NCI-H187 (cell line): ENCODE data around the gene GPR183.
"Not testable (repeated sequence)": the region's sequence is repeated elsewhere in the genome, so short reads cannot be mapped to it uniquely, and the experiment has no call there.

Source experiments
- DNase-seq, 2 experiments: peaks; one replicate each; lab custom pipeline; 2025; lab: John Stamatoyannopoulos, UW

The GPR183 gene

DNA sequence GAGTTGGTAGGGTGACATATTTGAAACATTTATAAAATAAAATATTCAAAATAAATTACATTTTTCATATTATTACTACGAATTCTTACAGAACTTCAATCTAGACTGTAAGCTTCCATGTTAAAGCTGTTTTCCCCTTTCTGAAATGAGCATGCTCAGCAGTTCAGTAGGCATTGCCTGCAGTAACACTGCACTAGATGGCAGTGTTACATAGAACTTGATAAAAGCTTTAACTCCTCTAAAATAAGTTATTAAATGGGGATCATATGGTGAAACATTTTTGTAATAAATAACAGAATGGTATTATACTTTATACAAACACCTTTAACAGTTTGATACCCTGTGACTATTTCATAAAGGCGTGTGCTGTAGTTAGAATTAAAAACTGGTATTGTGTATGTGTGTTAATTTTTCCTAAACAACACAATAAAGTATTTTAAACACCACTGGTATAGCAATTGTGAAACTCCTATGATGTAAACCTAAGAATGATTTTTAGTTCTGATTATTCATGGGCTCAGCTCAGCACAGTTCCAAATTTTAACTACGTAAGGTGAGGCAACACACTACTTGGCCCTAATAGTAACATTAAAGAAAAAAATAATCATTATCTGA lies 37.5 kb downstream of the GPR183 start:
- DNase-seq, result no peak

DNA sequence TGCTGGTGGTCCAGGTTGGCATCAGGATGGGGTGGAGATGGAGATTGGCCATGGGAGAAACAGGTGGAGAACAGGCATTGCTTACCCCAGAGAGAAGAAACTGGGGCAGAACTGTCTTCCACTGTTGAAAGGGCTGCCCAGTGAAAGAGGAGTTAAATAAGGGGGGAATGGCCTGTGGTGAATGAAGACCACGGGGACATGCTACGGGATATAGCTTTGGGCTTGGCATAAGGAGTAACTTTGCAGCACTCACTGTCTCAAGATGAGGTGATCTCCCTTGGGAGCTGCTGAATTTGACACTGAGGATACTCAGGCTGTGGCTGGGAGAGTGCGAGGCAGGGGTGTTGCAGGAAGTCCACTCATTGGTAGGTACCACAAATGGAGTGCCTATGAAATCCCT lies 38.4 kb downstream of the GPR183 start:
- no peak for DNase-seq

DNA sequence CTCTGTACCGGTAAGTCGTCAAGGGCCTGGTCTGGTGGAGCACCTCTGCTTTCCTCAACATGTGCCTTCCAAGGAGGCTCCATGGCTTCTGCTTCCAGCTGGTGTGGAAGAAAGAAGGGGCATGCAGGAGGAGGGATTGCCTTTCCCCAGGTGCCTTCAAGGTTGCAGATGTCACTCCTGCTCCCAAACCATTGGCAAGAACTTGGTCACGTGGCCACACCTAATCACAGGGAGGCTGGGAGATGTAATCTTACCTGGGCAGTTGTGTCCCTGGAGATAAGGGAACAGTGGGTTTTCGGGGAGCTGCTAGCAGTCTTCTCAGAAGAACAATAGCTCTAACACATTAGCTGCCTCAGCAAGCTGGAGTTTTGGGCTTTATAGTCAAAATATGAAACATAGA lies 39.3 kb downstream of the GPR183 start:
- no peak for DNase-seq

DNA sequence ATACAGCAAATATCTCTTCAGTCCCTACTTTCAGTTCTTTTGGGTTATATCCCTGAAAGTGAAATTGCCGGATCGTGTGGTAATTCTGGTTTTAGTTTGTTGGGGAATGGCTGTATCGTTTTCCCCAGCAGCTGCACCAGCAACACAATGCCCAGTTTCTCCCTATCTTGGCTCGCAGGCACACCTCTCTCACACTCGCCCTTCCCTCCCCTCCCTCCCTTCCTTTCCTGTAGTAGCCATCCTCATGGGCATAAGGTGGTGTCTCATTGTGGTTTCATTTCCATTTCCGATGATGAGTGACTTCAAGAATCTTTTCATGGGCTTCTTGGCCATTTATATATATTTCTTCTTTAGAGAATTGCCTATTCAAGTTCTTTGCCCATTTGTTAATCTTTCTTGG lies 40.4 kb downstream of the GPR183 start:
- DNase-seq, result no peak

DNA sequence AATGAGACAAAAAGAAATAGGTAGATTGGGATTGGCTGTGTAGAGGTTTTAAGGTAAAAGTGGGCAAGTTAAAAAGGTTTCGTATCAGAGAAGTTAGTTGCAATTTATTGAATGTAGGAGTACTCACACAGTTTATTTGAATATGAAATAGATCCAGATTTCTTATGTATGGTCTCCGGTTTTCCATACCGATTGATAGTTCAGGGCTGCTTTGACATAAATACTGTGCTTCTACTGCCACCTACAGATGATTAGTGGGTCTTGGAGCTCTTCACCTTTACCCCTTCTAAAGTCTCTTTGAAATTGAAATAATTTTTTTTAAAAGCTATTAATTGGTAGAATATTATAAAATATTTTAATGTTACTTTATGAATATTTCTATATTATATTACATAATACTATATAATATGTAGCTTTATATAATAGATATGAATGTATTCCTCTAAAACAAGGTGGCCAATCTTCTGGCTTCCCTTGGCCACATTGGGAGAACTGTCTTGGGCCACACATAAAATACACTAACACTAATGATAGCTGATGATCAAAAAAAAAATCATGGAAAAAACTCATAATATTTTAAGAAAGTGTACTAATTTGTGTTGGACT lies 41.3 kb downstream of the GPR183 start:
- peak in 1 of 2 experiments; percentile 27 for DNase-seq

DNA sequence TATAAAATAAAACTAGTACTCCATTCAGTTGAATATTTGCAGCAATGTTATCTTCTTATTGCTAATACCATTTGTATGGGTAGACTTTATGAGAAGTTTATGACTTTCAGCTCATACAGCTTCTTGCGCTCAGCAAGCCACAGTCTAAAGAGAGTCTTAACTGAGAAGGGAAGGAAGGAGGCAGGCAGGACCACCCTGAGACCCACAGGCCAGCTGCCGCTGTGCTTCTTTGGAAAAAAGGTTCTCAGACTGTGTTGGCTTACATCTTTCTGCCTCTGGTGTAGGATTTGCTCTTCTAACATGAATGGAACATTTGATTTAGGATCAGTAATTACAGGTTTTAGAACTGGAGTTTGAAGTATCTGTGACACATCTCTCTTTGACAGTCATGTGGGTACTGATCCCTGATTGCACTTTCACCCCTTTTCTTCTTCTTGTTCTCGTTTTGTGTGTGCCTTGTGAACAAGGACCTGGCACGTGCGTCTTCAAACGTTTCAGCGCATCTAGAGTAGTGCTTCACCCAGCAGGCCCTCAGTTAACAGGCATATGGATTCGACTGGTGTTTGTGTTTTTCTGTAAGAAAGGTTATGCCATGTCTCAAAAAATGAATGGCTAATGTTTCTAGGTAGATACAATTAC lies 41.9 kb downstream of the GPR183 start:
- DNase-seq, result no peak

DNA sequence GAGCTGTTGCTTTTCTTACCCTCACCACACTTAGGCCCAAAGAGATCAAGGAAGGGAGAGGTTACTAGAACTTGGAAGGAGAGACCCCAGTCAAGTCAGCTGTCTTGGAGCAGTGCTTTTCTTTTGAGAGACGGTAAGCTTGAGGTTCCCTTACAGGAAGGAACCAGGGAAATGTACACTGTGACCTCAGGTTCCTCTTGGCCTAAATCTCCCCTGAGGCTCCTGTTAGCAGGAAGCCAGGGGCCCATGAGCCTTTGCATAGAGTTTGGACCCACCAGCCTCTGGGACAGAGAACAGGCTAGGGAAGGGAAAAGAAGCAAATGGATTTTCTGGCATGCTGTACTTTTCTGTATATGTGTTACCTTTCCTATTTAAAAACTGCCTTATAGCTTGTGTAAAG lies 43.1 kb downstream of the GPR183 start:
- no peak for DNase-seq

DNA sequence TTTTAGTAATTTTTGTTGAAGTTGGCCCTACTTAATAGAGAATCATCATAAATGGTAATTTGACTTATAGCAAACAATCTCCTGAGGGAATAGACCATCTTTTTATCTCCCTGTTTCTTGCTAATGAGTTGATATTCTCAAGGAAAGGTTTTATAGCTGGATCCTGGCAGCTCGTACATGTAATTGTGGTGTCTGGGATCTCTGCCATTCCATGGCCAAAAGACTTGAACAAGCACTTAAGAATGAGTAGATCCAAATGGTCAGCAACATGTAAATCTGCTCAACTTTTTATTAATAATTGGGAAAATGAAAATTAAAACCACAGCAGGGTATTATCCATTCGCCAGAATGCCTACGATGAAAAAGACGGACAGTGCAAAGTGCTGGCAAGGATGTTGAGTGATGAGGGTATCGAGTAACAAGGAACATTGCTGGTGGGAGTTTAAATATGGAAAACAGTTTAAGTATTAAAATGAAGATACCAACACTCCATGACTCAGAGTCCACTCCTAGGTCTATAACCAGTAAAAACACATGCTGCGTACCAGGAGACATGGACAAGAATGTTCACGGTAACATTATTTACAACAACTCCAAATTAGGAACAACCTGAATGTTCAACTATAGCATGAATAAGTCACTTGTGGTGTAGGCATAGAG lies 43.9 kb downstream of the GPR183 start:
- no peak for DNase-seq

DNA sequence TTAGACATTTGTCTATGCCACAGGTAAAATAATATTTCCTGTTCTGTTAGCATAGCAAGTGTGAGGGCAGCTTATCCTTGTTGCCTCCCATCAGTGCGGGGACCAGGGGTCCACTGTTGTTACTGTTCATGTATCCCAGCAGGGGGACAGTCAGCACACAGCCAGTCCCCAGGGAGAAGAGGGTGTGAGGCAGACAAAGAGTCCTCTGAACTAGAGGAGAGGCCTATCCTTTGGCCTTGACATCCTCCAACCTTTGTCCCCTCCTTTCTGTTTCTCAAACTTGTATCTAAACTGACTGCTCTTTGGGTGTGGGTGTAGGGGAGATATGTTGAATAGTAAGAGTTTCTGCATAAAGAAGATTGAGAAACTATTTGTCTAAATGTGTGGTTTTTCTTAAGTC lies 46.1 kb downstream of the GPR183 start:
- no peak for DNase-seq

DNA sequence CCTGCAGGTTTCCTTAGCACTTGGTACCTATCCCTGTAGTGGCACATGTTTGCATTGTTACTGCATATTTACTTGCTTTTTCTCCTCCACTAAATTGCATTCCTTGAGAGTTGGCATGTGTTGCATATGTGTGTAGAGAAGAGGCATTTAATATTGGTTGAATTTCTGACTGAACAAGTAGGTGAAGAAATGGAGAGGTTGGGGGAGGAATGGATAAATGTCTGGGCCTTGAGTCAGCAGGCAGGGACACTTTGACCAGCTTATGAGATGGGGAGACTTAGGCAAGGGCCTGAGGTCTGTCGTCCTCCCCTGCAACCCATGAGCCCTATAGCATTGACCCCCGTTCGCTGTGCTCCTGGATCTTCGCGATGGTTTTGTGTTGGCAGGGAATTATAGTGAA lies 47.0 kb downstream of the GPR183 start:
- no peak for DNase-seq

DNA sequence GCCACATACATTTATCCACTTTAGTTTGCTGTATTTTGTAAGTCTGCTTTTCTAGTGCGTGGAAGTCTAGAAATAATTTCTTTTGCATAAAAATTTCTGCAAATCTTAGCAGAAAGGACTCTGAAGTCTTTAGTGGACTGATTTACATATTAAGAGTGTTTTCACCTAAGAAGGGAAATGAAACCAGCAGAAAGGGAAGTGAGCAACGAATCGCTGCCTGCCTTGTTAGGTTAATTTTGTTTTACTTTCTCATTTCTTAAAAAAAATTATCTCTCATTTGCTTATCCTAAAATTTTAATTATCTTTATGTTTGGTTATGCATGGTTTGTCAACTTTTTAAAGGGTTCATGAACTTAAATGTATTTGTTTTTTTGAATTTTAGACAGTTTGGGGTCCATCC lies 48.3 kb downstream of the GPR183 start:
- DNase-seq, result no peak

DNA sequence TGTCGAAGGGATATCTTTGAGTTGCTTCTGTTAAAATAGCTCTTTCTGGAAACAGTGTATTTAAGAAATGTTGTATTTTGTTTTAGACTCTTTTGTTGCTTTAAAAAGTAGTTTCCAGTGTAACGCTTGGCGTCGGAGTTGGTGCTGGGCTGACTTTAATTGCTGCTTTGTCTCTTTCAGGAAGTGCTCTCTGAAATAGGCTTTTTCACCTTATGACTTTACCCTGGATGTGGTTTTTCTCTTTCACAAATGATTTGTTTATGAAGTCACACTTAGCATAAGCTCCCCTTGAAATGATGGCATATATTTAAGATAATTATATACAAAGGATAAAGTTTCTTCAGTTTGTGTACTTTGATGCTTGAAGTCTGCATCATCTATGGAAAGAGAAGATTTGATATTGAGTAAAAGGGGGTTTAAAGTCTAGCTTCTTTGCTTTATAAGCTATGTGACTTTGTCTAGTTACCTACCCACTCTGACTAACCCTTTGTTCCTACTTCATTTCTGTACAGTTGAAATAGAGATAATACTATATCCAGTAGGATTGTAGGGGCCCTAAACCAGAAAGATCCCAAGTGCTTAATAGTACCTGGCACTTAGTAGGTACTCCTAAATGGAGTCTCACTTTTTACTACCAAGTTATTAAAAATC lies 48.9 kb downstream of the GPR183 start, which contains the start of gene GPR18:
Gene GPR18 (minus strand): TSS at position 170 of the 651 bp plus-strand sequence. CDS start 2,507 bp downstream, outside the sequence.
- no peak for DNase-seq

DNA sequence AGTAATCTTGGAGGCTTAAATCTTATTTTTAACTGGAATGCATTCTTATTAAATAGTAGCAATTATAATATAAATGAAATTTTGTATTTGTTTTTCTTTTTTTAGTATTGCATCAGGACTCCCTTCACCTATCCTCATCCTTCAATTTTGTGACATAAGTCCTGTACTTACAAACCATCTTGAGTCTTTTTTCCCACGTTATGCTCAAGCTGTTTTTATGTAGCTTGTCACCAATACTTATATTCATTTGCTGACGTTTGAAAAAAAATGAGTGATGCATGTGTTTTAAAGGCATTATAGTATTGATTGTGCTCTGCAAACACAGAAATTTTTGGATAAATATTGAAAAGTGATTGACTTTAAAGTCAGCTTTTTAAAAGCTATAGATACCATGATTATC lies 49.9 kb downstream of the GPR183 start:
- no peak for DNase-seq

DNA sequence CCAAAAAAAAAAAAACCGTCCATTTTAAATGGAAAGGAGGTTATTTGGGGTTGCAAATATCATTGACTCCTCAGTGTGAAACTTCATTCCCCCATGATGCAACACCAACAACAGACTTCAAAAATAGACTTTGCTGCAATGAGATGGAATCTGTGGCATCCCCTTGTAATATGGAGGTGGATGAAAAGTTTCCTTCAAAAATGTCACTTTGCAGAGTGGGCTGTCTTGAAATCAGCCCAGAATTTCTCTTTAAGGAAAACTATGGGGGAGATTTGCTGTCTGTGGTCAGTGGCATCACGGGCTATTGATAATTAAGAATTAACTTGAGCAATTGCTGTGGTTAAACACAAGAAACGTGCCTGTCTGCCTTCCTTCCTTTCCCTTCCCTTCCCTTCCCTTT lies 50.5 kb downstream of the GPR183 start:
- DNase-seq, result no peak

DNA sequence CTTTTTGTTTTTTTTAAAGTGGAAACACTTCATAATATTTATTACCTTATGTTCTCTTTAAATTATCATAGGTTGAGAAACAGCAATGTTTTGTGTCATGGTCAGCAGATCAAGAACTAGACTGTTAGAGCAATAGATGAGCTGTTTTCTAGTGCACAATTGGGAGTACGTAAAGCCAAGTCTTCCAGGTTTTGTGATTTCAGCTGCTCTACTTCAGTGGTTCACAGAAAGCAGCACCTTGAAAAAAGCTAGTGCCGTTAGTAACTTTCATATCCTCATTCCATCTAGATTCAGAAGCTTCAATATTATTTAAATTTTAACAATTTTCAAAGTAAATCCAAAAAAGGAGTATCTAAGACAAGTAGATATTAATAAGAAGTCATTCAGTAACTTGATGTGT lies 50.9 kb downstream of the GPR183 start:
- no peak for DNase-seq

DNA sequence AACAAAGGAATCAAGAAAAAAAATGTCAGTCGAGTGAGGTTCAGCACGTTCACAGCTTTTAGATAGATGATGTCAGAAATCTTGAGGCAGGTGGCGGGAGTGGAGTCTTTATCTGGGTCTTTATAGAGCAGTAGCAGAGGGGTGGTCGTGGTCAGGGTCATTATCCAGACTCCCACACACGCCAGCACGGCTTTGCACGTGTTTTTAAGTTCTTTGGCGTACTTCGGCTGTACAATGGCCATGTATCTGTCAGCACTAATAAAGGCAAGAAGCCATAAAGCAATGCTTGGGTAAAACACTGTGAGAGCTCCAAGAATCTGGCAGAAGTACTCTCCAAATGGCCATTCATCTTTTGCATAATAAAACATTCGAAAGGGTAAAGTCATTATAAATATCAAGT lies 51.9 kb downstream of the GPR183 start:
- DNase-seq, result no peak

DNA sequence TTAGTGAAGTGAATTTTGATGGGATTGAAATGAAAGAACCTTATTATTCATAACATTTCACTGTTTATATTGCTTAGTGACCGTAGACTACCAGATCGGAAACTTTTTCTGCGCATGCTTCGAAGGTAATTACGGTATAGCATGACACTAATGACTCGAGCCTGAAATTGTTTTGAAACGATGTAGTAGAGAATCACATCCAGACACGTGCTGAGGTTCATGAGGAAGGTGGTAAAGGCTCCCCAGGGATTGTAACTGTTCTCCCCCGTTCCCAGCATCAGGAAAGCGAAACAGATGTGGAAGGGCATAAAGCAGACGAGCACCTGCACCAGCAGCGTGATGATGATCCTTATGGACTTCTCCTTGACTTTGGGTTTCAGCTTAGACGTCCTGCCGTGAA lies 52.4 kb downstream of the GPR183 start:
- no peak for DNase-seq

DNA sequence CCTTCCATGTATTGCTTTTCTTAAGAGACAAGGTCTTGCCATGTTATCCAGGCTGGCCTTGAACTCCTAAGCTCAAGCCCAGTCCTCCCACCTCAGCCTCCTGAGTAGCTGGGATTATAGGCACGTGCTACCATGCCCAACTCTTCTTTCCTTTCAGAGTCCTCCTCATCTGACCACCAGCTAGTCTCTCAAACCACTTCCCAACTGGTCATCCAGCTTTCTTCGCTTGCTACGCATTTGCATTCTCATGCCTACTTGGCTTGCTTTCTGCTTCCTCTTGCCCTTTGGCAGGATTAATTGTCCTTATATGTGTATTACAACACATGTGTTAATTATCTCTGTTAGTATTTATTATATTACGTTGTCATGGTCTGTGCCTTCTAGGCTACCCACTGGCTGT lies 55.3 kb downstream of the GPR183 start:
- DNase-seq, result no peak

DNA sequence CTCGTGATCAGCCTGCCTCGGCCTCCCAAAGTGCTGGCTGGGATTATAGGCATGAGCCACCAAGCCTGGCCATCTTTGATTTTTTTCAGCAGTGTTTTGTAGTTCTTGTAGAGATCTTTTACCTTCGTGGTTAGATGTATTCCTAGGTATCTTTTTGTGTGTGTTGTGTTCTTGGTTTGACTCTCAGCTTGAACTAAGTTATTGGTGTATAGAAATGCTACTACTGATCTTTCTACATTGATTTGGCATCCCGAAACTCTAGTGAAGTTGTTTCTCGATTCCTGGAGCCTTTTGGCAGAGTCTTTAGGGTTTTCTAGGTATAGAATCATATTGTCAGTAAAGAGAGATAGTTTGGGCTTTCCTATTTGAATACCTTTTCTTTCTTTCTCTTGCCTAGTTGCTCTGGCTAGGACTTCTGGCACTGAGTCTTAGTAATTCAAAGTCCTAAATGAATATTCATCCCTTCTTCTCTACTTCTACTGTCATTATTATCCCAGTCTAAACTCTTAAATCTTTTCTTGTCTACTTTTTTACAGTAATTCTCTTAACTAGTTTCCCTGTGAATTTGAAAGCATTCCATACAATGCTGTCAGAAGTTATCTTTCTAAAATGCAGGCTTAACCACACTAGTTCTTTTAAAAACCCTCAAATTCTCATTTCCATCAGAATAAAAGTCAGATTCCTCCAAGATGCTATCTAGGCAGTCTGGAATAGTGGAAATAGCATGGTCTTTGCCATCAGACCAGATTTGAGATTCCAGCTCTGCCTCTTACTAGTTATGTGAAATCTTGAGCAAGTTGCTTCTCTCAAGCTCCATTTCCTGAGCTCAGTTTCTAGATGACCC lies 56.0 kb downstream of the GPR183 start:
- DNase-seq, result no peak

DNA sequence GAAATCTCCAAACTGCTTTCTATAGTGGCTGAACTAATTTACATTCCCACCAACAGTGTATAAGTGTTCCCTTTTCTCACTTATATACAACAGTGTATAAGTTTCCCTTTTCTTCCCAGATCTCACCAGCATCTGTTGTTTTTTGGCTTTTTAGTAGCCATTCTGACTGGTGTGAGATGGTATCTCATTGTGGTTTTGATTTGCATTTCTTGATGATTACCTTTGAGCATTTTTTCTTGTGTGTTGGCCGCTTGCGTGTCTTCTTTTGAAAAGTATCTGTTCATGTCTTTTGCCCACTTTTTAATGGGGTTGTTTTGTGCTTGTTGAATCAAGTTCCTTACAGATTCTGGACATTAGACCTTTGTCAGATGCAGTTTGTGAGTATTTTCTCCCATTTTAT lies 57.6 kb downstream of the GPR183 start:
- not testable (repeated sequence) for DNase-seq

DNA sequence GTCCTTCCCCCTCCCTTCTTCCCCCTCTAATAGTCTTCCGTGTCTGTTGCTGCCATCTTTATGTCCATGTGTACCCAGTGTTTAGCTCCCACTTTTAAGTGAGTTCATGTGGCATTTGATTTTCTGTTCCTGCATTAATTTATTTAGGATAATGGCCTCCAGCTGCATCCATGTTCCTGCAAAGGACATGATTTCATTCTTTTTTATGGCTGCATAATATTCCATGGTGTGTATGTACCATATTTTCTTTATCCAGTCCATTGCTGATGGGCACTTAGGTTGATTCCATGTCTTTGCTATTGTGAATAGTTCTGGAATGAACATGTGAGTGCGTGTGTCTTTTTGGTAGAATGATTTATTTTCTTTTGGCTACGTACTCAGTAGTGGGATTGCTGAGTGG lies 58.0 kb downstream of the GPR183 start:
- not testable (repeated sequence) for DNase-seq

DNA sequence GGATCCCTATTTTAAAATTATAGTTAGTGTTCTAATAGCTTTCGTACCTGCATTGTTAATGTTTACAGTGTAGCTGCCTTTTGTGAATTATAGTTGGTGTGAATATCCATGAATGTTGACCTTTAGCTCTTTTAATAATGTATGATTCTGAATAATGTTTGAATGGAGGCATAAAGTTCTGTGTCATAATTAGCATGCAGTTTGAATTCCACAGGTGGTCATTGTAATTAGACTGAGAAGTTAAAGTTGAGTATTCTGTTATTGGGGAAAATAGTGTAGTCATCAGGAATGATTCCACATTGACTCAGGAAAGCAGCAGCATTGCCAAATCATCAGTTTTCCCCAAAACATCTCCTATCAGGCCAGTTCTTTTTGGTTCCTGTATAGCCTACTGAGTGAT lies 61.1 kb downstream of the GPR183 start:
- DNase-seq, result no peak
